PC-3 (cell line): ENCODE measurements around the gene EXOC4.

Experiments used
- EZH2 ChIP-seq: fragments of 300-600 bp; sonication (generic); IDR thresholded peaks from one replicate; pipeline ENCODE4 v1.6.1; 2017; ENCODE audit warnings: antibody characterized with exemption, mild to moderate bottlenecking, low read length; ENCODE audit not compliant: unreplicated experiment
- TF ChIP-seq, protein P1 (sequence below): fragments of 300-600 bp; sonication (generic); conservative IDR thresholded peaks from 2 replicates; pipeline ENCODE4 v1.5.1; 2017; ENCODE audit warnings: antibody characterized with exemption, low read depth, mild to moderate bottlenecking, low read length

DNA sequence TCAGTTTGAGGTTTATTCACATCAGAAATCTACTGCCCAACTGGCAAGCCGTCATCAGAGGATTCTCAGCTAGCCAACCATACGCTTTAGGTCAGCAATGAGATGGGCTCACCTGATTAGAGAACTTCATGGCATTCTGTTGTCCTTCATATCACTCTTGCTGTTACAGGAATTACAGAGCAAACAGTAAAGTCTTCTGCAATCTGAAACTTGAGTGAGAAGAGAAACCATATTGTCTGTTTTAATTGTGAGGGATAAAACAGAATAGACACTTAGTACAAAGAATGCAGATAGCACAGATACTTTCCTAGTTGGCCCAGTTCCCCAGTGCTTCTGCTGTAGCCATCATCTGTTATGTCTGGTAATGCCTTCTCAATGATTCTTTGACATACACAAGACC is 366.6 kb downstream of the EXOC4 start:
- TF ChIP-seq, protein P1, sequence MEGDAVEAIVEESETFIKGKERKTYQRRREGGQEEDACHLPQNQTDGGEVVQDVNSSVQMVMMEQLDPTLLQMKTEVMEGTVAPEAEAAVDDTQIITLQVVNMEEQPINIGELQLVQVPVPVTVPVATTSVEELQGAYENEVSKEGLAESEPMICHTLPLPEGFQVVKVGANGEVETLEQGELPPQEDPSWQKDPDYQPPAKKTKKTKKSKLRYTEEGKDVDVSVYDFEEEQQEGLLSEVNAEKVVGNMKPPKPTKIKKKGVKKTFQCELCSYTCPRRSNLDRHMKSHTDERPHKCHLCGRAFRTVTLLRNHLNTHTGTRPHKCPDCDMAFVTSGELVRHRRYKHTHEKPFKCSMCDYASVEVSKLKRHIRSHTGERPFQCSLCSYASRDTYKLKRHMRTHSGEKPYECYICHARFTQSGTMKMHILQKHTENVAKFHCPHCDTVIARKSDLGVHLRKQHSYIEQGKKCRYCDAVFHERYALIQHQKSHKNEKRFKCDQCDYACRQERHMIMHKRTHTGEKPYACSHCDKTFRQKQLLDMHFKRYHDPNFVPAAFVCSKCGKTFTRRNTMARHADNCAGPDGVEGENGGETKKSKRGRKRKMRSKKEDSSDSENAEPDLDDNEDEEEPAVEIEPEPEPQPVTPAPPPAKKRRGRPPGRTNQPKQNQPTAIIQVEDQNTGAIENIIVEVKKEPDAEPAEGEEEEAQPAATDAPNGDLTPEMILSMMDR: no peak
- TF ChIP-seq EZH2: no peak
